AG04450 (cell line): ENCODE data around the gene CIRBP. TPM values are rescaled to one million over a fixed set of nuclear protein-coding genes. Genes with fewer than 3 reads are reported as not detected.

Source experiments
- CTCF ChIA-PET: fragments of 300-600, 350-600 bp; formaldehyde crosslinking; extraction: SDS; loops from one replicate; lab custom pipeline; 2022; ENCODE audit warnings: antibody characterized with exemption, inconsistent platforms; lab: Charles Lee
- POLR2A ChIA-PET: fragments of 350-600 bp; formaldehyde crosslinking; extraction: SDS; loops from one replicate; lab custom pipeline; 2021; ENCODE audit warnings: antibody characterized with exemption, inconsistent platforms; lab: Yijun Ruan, JAX
- DNase-seq: peaks from one replicate; pipeline ENCODE4 v3.0.0-alpha.2; 2011; ENCODE audit warnings: low read depth, low spot score
- H3K27ac ChIP-seq: one replicate; pipeline ENCODE4 v1.5.1; 2012; ENCODE audit warnings: low read depth, low read length, control low read depth
- H3K27me3 ChIP-seq: one replicate; pipeline ENCODE4 v1.6.0; 2012; ENCODE audit warnings: low read length; ENCODE audit not compliant: control insufficient read depth, insufficient read depth
- H3K4me3 ChIP-seq: 2 replicates; pipeline ENCODE4 v1.5.1; 2011; ENCODE audit warnings: mild to moderate bottlenecking, low read depth, low read length, control low read depth
- H3K9me3 ChIP-seq: 2 replicates; pipeline ENCODE4 v1.5.1; 2012; ENCODE audit warnings: low read length; ENCODE audit not compliant: control insufficient read depth, insufficient read depth
- polyA plus RNA-seq: library from polyadenylated mRNA; depleted of rRNA; stranded (reverse); fragments of >200 nt; gene quantifications from 2 replicates; pipeline ENCODE4 v1.2.3, GENCODE V29; 2011
- TF ChIP-seq, protein P1 (sequence below): IDR thresholded peaks from 2 replicates; pipeline ENCODE4 v1.5.1; 2011; ENCODE audit warnings: low read depth, low read length, control low read depth, inconsistent platforms

CIRBP gene
- polyA plus RNA-seq, 1 experiment: 269 TPM

DNA sequence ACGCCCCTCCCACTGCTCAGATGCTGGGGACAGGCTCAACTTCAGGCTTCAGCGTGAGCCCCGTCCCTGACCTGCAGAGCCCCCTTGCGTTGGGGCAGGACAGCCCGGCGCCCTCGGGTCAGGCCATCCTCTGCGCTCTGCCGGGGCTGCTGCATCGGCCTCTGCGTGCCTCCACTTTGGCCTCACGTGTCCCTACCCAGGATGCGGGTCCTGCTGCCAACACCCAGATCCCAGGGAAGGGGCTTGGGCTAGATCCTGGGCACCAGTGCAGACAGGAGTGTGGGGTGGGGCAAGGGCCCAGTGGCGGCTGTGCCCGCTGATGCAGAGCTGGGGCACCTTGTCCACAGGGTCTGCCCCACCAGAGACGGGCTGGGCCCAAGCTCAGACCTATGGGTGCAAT, 44.3 kb upstream of the CIRBP start:
- ChIA-PET POLR2A (interaction anchor here (0.9 kb wide), 1 partner anchor 11 kb away, joined by 3 read pairs; no protein-coding TSS in a partner anchor), CTCF (interaction anchor here (0.5 kb wide), 1 partner anchor 42 kb away, joined by 3 read pairs; no protein-coding TSS in a partner anchor)
- Histone ChIP-seq H3K4me3 (no peak overlapping the region), H3K27me3 (no peaks in the 10 kb centered on the region), H3K27ac (no peak overlapping the region), H3K9me3 (no peaks in the 10 kb centered on the region; the same call in 1 of the 2 replicates)
- TF ChIP-seq, protein P1, sequence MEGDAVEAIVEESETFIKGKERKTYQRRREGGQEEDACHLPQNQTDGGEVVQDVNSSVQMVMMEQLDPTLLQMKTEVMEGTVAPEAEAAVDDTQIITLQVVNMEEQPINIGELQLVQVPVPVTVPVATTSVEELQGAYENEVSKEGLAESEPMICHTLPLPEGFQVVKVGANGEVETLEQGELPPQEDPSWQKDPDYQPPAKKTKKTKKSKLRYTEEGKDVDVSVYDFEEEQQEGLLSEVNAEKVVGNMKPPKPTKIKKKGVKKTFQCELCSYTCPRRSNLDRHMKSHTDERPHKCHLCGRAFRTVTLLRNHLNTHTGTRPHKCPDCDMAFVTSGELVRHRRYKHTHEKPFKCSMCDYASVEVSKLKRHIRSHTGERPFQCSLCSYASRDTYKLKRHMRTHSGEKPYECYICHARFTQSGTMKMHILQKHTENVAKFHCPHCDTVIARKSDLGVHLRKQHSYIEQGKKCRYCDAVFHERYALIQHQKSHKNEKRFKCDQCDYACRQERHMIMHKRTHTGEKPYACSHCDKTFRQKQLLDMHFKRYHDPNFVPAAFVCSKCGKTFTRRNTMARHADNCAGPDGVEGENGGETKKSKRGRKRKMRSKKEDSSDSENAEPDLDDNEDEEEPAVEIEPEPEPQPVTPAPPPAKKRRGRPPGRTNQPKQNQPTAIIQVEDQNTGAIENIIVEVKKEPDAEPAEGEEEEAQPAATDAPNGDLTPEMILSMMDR: no peak
- no peak for DNase-seq

DNA sequence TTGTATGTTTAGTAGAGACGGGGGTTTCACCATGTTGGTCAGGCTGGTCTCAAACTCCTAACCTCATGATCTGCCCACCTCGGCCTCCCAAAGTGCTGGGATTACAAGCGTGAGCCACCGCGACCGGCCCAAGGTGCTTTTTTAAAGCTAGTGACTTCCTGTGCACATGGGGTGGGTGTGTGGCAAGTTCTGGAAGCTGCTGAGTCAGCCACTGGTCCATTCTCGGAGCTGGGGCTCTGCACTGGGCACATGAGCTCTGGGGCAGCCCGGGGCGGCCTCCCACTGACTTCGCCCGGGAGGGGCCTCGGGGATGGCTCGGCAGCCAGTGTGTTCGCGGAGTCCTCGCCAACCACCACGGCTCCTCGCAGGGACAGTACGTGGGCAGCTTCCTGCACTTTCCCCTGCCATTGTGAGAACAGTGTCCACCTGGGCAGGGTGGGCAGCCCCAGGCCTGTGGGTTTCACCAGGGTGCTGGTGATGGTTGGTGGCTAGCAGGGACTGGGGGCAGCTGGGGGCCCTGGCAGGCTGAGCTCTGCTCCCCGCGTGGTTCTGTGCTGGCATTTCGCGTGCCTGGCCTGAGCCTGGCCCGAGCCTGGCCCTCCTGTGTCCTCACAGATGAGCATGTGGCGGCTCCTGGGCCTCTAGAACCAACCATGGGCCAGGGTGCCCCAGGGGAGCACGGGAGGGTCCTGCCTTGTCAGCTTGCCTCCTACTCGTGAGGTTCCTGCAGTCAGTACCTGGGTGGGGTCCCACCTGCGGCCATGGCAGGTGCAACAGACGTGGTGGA, 43.5 kb upstream of the CIRBP start:
- POLR2A ChIA-PET: interaction anchor here (0.6 to 0.9 kb wide), 2 partner anchors 10 to 44 kb away, joined by 3 read pairs; partner anchors contain the start of gene CIRBP
- Histone ChIP-seq H3K4me3 (no peak overlapping the region), H3K9me3 (no peaks in the 10 kb centered on the region; the same call in 1 of the 2 replicates), H3K27ac (peak overlapping the region; percentile 21), H3K27me3 (no peaks in the 10 kb centered on the region)
- DNase-seq: no peak
- TF ChIP-seq, protein P1: no peak
- CTCF ChIA-PET: no interaction called here

DNA sequence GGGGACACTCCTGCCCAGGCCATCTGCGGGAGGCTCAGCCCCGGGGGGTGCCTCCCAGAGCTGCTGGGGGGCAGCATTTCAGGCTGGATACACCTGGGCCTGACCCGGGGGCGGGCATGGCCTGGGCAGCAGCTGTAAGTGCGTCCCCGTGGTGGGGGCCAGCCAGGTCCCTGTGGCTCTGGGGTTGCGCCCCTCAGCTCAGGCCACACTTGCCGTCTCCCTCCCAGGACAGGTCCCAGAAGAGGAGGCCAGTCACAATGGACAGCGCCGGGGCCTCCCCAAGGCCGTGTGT, 43.0 kb upstream of the CIRBP start:
- Histone ChIP-seq H3K27me3 (no peaks in the 10 kb centered on the region), H3K27ac (no peak overlapping the region), H3K4me3 (no peak overlapping the region), H3K9me3 (no peaks in the 10 kb centered on the region; the same call in 1 of the 2 replicates)
- ChIA-PET CTCF (no interaction called here), POLR2A (no interaction called here)
- DNase-seq: no peak
- TF ChIP-seq, protein P1: no peak

DNA sequence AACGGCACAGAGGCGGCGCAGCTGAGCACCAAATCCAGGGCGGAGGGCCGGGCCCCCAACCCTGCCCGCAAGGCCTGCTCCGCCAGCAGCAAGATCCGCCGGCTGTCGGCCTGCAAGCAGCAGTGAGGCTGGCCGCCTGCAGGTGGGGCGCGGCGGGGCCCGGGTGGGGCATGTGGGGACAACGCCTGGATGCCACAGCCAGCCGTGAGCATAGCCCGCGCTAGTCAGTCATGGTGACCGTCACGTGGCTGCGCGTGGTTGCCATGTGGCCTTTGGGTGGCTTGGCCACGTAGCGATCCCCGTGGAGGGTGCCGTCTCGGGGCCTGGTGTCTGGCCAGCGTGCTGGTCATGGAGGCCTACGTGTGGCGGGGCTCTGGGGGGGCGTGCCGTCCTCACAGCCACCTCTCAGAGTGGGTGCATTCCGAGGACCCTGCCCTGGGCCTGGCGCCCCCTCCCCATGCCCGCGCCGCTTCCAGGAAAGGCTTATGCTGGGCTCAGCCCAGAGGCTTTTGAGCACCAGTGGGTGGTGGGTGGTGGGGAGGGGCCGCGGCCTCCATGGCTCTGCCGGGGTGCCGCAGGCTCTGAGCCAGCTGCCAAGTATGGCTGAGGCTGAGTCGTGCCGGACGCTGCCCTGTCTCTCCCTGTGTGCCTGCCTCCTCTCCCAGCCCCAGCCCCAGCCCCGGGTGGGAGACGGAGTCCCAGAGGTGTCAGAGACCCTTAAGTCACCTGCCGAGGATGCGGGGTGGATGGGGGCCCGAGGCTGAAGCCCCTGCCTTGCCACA, 42.4 kb upstream of the CIRBP start:
- Histone ChIP-seq H3K27me3 (no peaks in the 10 kb centered on the region), H3K4me3 (no peak overlapping the region), H3K9me3 (no peaks in the 10 kb centered on the region; the same call in 1 of the 2 replicates), H3K27ac (no peak overlapping the region)
- ChIA-PET CTCF (no interaction called here), POLR2A (no interaction called here)
- DNase-seq: no peak
- TF ChIP-seq, protein P1: no peak
